Activated naive CD4-positive, alpha-beta T cell treated with anti-CD3 and anti-CD28 coated beads, Interleukin-2, amount 10 ng/mL, durations not matched to agents 7 days and 5 days (primary cell): ENCODE results near the gene DLG4.
"Not testable (repeated sequence)": the region's sequence is repeated elsewhere in the genome, so short reads cannot be mapped to it uniquely, and the experiment has no call there.

Source experiments
- CTCF ChIA-PET: fragments of 350-600 bp; sonication (Branson Sonifier 250); formaldehyde crosslinking; loops from one replicate; lab custom pipeline; 2021; ENCODE audit warnings: antibody characterized with exemption; lab: Charles Lee
- DNase-seq: peaks from one replicate; pipeline ENCODE4 v3.0.0-alpha.2; 2020
- H3K27ac Mint-ChIP-seq: one replicate; pipeline ENCODE4 v1.8.0; 2021; ENCODE audit warnings: mild to moderate bottlenecking, moderate library complexity, mixed read lengths
- H3K27me3 Mint-ChIP-seq: one replicate; pipeline ENCODE4 v1.8.0; 2021; ENCODE audit warnings: mild to moderate bottlenecking, mixed read lengths
- H3K36me3 Mint-ChIP-seq: one replicate; pipeline ENCODE4 v1.8.0; 2021; ENCODE audit warnings: mixed read lengths
- H3K4me1 Mint-ChIP-seq: one replicate; pipeline ENCODE4 v1.8.0; 2021; ENCODE audit warnings: mixed read lengths
- H3K4me3 Mint-ChIP-seq: one replicate; pipeline ENCODE4 v1.8.0; 2021; ENCODE audit warnings: mild to moderate bottlenecking, moderate library complexity, mixed read lengths
- H3K9me3 Mint-ChIP-seq: one replicate; pipeline ENCODE4 v1.8.0; 2021; ENCODE audit warnings: mixed read lengths

Gene DLG4

GRCh38 chr17:7190276-7190917 lies 29.2 kb downstream of the DLG4 start:
- CTCF ChIA-PET = interaction anchor here (1.1 kb wide), 1 partner anchor 13 kb away, joined by 4 read pairs; no protein-coding TSS in a partner anchor

GRCh38 chr17:7186241-7186640 lies 33.4 kb downstream of the DLG4 start:
- H3K27me3 Mint-ChIP-seq = peaks cover 9% of the 10 kb centered on the region
- no peaks in the 10 kb centered on the region for H3K36me3 Mint-ChIP-seq
- H3K27ac Mint-ChIP-seq = no peak overlapping the region
- peaks cover 7% of the 10 kb centered on the region for H3K4me1 Mint-ChIP-seq
- CTCF ChIA-PET = interaction anchor here (1.5 to 1.7 kb wide), 2 partner anchors 134 to 141 kb away, joined by 5 to 6 read pairs; no protein-coding TSS in a partner anchor
- no peak overlapping the region for H3K4me3 Mint-ChIP-seq
- DNase-seq = peak; percentile 34
- no peaks in the 10 kb centered on the region for H3K9me3 Mint-ChIP-seq

More at GRCh38 chr17:7190276-7190917, 29.2 kb downstream of the DLG4 start:
- no peaks in the 10 kb centered on the region for H3K9me3 Mint-ChIP-seq
- peaks cover 7% of the 10 kb centered on the region for H3K4me1 Mint-ChIP-seq
- no peak overlapping the region for H3K4me3 Mint-ChIP-seq
- peak; percentile 19 for DNase-seq
- H3K27ac Mint-ChIP-seq = no peak overlapping the region
- H3K27me3 Mint-ChIP-seq = peaks cover 3% of the 10 kb centered on the region
- no peaks in the 10 kb centered on the region for H3K36me3 Mint-ChIP-seq

GRCh38 chr17:7184647-7185046 lies 35.0 kb downstream of the DLG4 start:
- Mint-ChIP-seq H3K27me3 (peaks cover 9% of the 10 kb centered on the region), H3K4me3 (no peak overlapping the region), H3K36me3 (no peaks in the 10 kb centered on the region), H3K4me1 (peaks cover 7% of the 10 kb centered on the region), H3K27ac (no peak overlapping the region), H3K9me3 (no peaks in the 10 kb centered on the region)
- no peak for DNase-seq
- CTCF ChIA-PET = interaction anchor here (0.8 to 1.7 kb wide), 5 partner anchors 48 to 341 kb away, joined by 3 to 5 read pairs (median 3); no protein-coding TSS in a partner anchor

- no peak overlapping the region for H3K4me3 Mint-ChIP-seq
- CTCF ChIA-PET = interaction anchor here (0.8 to 1.4 kb wide), 3 partner anchors 47 to 341 kb away, joined by 3 to 4 read pairs (median 3); no protein-coding TSS in a partner anchor
- no peaks in the 10 kb centered on the region for H3K9me3 Mint-ChIP-seq
- DNase-seq = no peak
- H3K4me1 Mint-ChIP-seq = peaks cover 7% of the 10 kb centered on the region
- H3K27ac Mint-ChIP-seq = no peak overlapping the region
- peaks cover 9% of the 10 kb centered on the region for H3K27me3 Mint-ChIP-seq
- H3K36me3 Mint-ChIP-seq = no peaks in the 10 kb centered on the region
Measured at GRCh38 chr17:7184091-7184488, 35.5 kb downstream of the DLG4 start.

- CTCF ChIA-PET = interaction anchor here (1.4 to 1.9 kb wide), 2 partner anchors 132 to 340 kb away, joined by 3 to 5 read pairs; no protein-coding TSS in a partner anchor
Measured at GRCh38 chr17:7183433-7184090, 36.1 kb downstream of the DLG4 start.

GRCh38 chr17:7182101-7182500 lies 37.5 kb downstream of the DLG4 start:
- H3K27ac Mint-ChIP-seq, DNase-seq, H3K9me3 Mint-ChIP-seq, H3K27me3 Mint-ChIP-seq, H3K36me3 Mint-ChIP-seq, H3K4me3 Mint-ChIP-seq: not testable (repeated sequence)
- peaks cover 19% of the 10 kb centered on the region for H3K4me1 Mint-ChIP-seq
- CTCF ChIA-PET = interaction anchor here (1.4 to 1.9 kb wide), 2 partner anchors 130 to 136 kb away, joined by 5 read pairs; no protein-coding TSS in a partner anchor

More at GRCh38 chr17:7183433-7184090, 36.1 kb downstream of the DLG4 start:
- H3K9me3 Mint-ChIP-seq = no peaks in the 10 kb centered on the region
- peaks cover 9% of the 10 kb centered on the region for H3K27me3 Mint-ChIP-seq
- H3K36me3 Mint-ChIP-seq = no peaks in the 10 kb centered on the region
- no peak overlapping the region for H3K4me3 Mint-ChIP-seq
- no peak for DNase-seq
- H3K27ac Mint-ChIP-seq = no peak overlapping the region
- H3K4me1 Mint-ChIP-seq = peaks cover 7% of the 10 kb centered on the region

GRCh38 chr17:7179317-7180254 lies 40.0 kb downstream of the DLG4 start, which contains the start of gene ASGR1:
Gene ASGR1 (minus strand): TSS chr17:7179370. CDS start chr17:7178563, 807 bp downstream.
- CTCF ChIA-PET = interaction anchor here (1.0 kb wide), 1 partner anchor 134 kb away, joined by 4 read pairs; no protein-coding TSS in a partner anchor
- H3K4me1 Mint-ChIP-seq = peaks cover 14% of the 10 kb centered on the region
- H3K27ac Mint-ChIP-seq = no peak within 1 kb of the TSS
- no peaks in the 10 kb centered on the region for H3K9me3 Mint-ChIP-seq
- H3K36me3 Mint-ChIP-seq = no peaks in the 10 kb centered on the region
- DNase-seq = no peak
- H3K4me3 Mint-ChIP-seq = no peak within 1 kb of the TSS
- H3K27me3 Mint-ChIP-seq = peaks cover 3% of the 10 kb centered on the region

- Mint-ChIP-seq H3K4me1 (peaks cover 14% of the 10 kb centered on the region), H3K4me3 (no peak overlapping the region), H3K27me3 (peaks cover 3% of the 10 kb centered on the region), H3K9me3 (no peaks in the 10 kb centered on the region), H3K36me3 (no peaks in the 10 kb centered on the region), H3K27ac (no peak overlapping the region)
- no peak for DNase-seq
- CTCF ChIA-PET = interaction anchor here (0.6 to 2.7 kb wide), 2 partner anchors 18 to 127 kb away, joined by 3 to 24 read pairs; no protein-coding TSS in a partner anchor
Measured at GRCh38 chr17:7178973-7179316, 40.7 kb downstream of the DLG4 start.

- Mint-ChIP-seq H3K36me3 (no peaks in the 10 kb centered on the region), H3K4me1 (peaks cover 14% of the 10 kb centered on the region), H3K9me3 (no peaks in the 10 kb centered on the region), H3K4me3 (peak overlapping the region; percentile 34), H3K27ac (no peak overlapping the region), H3K27me3 (peaks cover 6% of the 10 kb centered on the region)
- no peak for DNase-seq
- CTCF ChIA-PET = interaction anchor here (1.0 to 2.7 kb wide), 13 partner anchors 10 to 132 kb away, joined by 3 to 25 read pairs (median 4); no protein-coding TSS in a partner anchor
Measured at GRCh38 chr17:7177954-7178477, 41.6 kb downstream of the DLG4 start.

GRCh38 chr17:7177191-7177953 lies 42.3 kb downstream of the DLG4 start:
- Mint-ChIP-seq H3K4me1 (peaks cover 14% of the 10 kb centered on the region), H3K36me3 (no peaks in the 10 kb centered on the region), H3K4me3 (peak overlapping the region; percentile 34), H3K9me3 (no peaks in the 10 kb centered on the region), H3K27ac (no peak overlapping the region), H3K27me3 (peaks cover 11% of the 10 kb centered on the region)
- DNase-seq = peak; percentile 79
- CTCF ChIA-PET = interaction anchor here (0.9 to 2.7 kb wide), 17 partner anchors 10 to 279 kb away, joined by 3 to 25 read pairs (median 4); no protein-coding TSS in a partner anchor

- DNase-seq = no peak
- H3K4me1 Mint-ChIP-seq = peaks cover 14% of the 10 kb centered on the region
- H3K9me3 Mint-ChIP-seq = no peaks in the 10 kb centered on the region
- H3K27me3 Mint-ChIP-seq = peaks cover 11% of the 10 kb centered on the region
- H3K36me3 Mint-ChIP-seq = no peaks in the 10 kb centered on the region
- no peak overlapping the region for H3K27ac Mint-ChIP-seq
- CTCF ChIA-PET = interaction anchor here (0.9 to 2.7 kb wide), 14 partner anchors 9 to 278 kb away, joined by 3 to 25 read pairs (median 4); no protein-coding TSS in a partner anchor
- H3K4me3 Mint-ChIP-seq = no peak overlapping the region
Measured at GRCh38 chr17:7176841-7177190, 42.8 kb downstream of the DLG4 start.

- H3K27ac Mint-ChIP-seq = no peak overlapping the region
- peaks cover 14% of the 10 kb centered on the region for H3K4me1 Mint-ChIP-seq
- no peaks in the 10 kb centered on the region for H3K36me3 Mint-ChIP-seq
- DNase-seq = no peak
- H3K4me3 Mint-ChIP-seq = no peak overlapping the region
- H3K9me3 Mint-ChIP-seq = no peaks in the 10 kb centered on the region
- peaks cover 11% of the 10 kb centered on the region for H3K27me3 Mint-ChIP-seq
- CTCF ChIA-PET = interaction anchor here (0.9 to 2.7 kb wide), 7 partner anchors 11 to 278 kb away, joined by 3 to 25 read pairs (median 7); no protein-coding TSS in a partner anchor
Measured at GRCh38 chr17:7176107-7176840, 43.4 kb downstream of the DLG4 start.
